BE2C (cell line): ENCODE results near the gene MCAT.

ENCODE experiments used
- DNase-seq: peaks from one replicate; pipeline ENCODE4 v3.0.0-alpha.2; 2020
- H3K27me3 ChIP-seq: fragments of 250-450 bp; sonication (Bioruptor Pico); 2 replicates; pipeline ENCODE4 v1.5.1; 2020; ENCODE audit warnings: mild to moderate bottlenecking
- H3K36me3 ChIP-seq: fragments of 250-450 bp; sonication (Bioruptor Pico); 2 replicates; pipeline ENCODE4 v1.5.1; 2020; ENCODE audit warnings: mild to moderate bottlenecking
- H3K4me1 ChIP-seq: fragments of 250-450 bp; sonication (Bioruptor Pico); 2 replicates; pipeline ENCODE4 v1.5.1; 2020
- H3K4me3 ChIP-seq: 2 replicates; pipeline ENCODE4 v1.5.1; 2011; ENCODE audit warnings: low read depth, low read length
- H3K9me3 ChIP-seq: fragments of 250-450 bp; sonication (Bioruptor Pico); 2 replicates; pipeline ENCODE4 v1.5.1; 2020
- TF ChIP-seq, protein P1 (sequence below): IDR thresholded peaks from 2 replicates; pipeline ENCODE4 v1.5.1; 2012; ENCODE audit warnings: mild to moderate bottlenecking, low read depth, low read length

The MCAT gene

DNA sequence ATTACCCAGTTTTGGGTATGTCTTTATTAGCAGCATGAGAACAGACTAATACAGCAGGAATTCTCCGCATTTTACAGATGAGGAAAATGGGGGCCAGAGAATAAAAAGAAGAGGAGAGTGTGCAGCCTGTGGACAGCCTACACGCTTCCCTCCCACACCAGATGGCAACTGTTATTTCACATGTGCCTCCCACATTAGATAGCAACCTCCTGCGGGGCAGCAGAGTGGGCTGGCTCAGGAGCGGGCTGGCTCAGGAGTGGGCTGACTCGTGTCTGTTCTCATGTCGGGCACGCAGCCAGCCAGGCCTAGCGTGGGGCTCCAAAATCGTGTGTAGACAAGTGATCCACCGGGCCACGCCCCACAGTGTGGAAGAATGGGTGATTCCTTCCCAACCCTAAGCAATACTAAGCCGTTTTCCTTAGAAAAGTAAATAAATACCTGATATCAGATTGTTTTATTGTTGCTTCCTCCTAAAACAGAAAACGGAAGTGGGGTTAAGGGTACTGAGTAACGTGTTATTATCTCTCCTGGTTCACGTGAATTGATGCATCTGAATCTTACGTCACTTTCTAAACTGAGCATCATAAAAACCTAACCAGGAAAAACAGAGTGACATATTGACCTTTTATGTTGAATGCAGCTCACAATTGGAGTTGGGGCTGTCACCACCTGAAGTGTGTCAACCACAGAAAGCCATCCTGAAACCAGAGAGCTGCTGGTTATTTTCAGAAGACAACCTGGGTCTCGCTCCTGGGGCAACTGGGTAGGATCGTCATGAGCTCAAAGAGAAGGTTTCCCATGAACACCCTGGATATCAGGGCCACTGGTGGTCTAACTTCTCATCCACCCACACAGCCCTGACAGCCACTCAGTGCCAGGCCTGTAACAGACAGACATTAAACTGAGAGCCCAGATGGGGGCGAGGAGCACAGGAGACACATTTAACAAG lies 57.3 kb downstream of the MCAT start:
- Histone ChIP-seq H3K4me1 (no peaks in the 10 kb centered on the region; the same call in 1 of the 2 replicates), H3K4me3 (no peak overlapping the region), H3K27me3 (no peaks in the 10 kb centered on the region), H3K36me3 (no peaks in the 10 kb centered on the region), H3K9me3 (no peaks in the 10 kb centered on the region)
- DNase-seq, result no peak
- TF ChIP-seq, protein P1, sequence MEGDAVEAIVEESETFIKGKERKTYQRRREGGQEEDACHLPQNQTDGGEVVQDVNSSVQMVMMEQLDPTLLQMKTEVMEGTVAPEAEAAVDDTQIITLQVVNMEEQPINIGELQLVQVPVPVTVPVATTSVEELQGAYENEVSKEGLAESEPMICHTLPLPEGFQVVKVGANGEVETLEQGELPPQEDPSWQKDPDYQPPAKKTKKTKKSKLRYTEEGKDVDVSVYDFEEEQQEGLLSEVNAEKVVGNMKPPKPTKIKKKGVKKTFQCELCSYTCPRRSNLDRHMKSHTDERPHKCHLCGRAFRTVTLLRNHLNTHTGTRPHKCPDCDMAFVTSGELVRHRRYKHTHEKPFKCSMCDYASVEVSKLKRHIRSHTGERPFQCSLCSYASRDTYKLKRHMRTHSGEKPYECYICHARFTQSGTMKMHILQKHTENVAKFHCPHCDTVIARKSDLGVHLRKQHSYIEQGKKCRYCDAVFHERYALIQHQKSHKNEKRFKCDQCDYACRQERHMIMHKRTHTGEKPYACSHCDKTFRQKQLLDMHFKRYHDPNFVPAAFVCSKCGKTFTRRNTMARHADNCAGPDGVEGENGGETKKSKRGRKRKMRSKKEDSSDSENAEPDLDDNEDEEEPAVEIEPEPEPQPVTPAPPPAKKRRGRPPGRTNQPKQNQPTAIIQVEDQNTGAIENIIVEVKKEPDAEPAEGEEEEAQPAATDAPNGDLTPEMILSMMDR, result no peak
